Astrocyte of the hippocampus (primary cell): ENCODE measurements around the gene C1RL.
A peak's percentile ranks its signal among the peaks of the same experiment; 100 is the strongest.

Experiments used
- DNase-seq: peaks from one replicate; pipeline ENCODE4 v3.0.0; 2011; ENCODE audit warnings: low read depth, low spot score

C1RL gene, protein sequence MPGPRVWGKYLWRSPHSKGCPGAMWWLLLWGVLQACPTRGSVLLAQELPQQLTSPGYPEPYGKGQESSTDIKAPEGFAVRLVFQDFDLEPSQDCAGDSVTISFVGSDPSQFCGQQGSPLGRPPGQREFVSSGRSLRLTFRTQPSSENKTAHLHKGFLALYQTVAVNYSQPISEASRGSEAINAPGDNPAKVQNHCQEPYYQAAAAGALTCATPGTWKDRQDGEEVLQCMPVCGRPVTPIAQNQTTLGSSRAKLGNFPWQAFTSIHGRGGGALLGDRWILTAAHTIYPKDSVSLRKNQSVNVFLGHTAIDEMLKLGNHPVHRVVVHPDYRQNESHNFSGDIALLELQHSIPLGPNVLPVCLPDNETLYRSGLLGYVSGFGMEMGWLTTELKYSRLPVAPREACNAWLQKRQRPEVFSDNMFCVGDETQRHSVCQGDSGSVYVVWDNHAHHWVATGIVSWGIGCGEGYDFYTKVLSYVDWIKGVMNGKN

DNA sequence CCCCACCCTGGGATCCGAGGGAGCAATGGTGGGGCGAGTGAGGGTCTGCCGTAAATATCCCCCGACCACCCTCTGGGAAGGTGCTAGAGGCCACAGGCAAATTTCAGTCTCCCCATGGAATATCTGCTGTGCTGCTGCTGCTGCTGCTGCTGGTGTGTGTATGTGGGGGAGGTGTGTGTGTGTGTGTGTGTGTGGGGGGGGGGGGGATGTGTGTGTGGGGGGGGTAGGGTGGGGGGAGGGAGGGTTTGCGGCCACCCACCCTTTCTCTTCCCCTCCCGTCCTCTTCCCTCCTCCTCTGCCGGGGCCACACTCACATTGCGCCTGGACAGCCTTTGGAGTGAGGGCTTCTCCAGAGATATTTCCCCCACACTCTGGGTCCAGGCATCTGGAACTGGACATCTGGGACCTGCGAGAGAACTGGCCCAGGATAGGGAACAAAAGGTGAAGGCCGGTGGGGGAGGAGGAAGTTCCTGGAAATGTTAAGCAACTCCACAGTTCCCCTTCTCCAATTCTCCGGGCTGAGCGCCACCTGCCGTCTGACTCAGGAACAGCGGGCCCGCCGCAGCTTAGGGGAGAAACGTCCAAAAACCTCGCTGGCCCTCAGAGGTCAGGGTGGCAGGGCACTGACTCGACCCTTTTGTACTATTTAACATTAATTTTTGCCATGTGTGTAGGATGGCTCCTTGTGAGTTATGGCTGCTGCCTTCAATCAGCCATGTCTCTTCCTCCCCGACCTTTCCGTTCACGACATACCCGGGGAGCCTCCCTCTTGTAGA is at the start of gene C1RL:
TSS of gene C1RL (minus strand) at position 419 of the 776 bp plus-strand sequence. CDS start at position 385, 34 bp downstream.
- DNase-seq, result peak; percentile 90

DNA sequence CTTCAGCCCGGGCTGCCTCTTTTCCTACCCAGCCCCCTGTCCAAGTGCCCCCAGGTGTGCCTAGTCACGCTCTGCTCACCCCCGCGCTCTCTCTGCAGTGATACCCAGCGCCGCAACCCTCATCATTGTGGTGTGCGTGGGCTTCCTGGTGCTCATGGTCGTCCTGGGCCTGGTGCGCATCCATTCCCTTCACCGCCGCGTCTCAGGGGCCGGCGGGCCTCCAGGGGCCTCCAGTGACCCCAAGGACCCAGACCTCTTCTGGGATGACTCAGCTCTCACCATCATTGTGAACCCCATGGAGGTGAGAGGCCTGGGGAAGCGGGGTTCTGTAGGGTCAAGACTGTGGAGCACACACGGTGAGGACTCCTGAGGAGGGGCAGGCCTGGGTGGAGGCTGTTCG is 48.4 kb upstream of the C1RL start:
- no peak for DNase-seq

DNA sequence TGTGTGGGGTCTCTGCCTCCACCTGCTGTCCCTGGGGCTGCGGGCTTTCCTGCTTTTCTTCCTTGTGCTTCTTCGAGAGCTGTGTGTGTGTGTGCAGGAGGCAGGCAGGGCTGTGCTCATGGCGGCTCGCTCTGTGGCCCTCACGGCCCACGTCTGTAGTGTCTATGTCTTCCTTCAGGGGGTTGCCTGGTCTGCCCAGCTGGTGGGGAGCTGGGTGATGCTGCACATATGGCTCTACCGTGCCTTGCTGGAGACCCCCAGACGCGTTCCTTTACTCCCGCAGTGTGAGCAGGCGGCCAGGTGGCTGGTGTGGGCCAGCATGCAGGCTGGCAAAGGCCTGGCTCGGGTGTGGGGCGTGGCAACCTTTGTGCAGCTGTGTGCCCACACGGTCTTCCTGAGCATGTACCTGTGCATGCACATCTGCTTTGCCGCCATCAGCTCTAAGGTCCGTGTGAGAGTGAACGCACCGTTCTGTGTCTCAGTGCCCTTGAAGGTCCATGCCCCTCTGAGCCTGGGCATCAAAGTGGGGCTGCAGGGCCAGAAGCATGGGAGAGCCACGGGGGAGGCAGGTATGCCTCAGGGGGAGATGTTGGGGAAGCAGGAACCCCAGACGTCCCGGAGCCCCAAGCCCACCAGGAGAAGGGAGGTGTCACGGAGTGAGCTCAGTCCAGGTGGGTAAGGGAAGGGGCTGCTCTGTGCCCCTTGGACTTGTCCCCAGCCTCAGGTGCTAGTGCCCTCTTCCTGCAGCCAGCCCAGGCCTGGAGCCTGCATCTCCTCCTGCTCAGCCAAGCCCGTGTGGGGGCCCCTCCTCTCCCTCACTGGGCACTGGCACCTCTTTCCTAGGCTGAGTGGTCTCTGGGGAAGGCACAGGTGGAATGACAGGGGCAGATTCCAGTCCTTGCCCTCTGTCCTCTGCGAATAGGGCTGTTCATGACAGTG is 47.5 kb upstream of the C1RL start:
- DNase-seq, result no peak

DNA sequence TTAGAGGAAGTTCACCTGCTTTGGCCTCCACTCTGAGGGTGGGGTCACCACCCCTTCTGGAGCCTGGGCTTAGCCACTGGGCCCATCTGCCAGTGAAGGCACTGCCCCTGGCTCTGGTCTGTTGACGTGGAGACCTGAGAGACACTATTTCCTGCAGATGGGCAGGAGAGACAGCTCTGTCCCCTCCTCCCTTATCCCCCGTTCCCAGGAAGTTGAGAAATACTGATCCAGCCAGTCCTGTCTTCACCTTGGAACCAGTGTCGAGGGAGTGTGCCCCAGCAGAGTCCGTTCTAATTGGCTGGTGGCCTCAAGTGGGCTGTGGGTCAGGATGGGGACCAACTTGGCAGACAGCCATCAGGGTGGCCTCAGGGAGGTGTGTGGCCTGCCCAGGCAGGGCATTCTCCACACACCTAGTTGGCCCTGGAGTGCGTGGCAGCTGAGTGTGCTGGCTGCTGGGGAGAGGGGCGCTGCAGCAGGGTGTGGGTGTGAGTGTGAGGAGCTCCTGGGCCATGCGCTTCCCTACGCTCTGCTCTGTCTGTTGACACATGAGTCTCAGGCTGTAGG is 46.5 kb upstream of the C1RL start:
- no peak for DNase-seq

DNA sequence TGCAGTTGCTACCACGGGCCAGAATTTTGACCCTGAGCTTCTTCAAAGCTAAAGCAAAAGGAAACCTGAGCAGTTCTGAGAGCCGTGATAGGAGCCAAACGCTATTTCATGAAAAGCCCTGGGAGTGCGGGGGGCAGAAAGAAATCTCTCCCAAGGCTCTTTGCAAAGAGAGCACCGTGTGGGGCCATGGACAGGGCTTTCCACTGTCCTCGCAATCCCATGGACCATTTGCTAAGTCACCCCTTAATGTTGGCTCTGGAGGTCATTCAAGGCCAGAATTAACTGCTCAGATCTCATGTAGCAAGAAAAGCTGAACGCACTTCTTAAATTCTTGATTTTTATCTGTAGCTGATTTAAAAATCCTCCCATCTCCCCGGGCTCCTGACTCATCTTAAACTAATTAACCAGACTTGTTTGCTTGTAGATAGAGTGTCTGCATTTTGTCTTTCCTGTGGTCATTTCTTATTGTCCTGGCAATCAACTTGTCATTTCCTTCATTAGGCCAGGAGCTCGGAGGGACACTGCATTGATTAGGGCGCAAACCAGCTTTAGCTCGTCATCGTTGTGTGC is 46.0 kb upstream of the C1RL start:
- no peak for DNase-seq

DNA sequence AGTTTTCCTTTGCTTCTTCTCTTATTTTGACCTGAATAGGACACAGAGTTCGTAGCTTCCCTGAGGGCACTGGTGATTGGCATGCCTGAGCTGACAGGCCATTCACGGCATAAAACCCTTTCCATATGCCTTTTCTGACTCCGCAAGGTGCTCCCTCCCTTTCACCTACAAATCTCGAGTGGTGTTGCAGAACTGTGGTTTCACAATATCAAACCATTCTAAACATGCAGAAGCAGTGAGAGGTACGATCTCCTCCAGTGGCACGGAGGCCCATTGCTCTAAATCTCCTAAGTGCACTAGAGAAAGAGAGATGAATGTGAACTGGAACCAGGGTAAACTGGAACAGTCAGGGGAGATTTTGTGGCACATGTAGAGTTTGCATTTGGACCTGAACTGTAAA is 45.0 kb upstream of the C1RL start:
- no peak for DNase-seq

DNA sequence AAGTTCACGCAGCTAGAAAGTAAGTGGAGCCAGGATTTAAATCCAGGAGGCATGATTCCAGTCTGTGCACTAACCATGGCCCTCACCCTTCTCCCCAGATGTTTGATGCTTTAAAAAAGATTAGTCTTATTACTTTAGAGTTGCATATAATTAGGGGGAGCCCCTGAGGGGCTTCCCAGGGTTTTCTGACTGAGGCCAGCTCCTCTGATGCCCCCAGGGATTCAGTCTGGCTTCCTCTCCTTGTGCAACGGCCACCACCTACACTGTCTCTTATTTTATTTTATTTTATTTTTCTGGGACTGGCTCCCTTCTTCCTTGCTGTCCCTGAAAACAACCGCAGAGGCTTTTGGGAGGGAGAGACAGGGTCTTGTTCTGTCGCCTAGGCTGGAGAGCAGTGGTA is 43.8 kb upstream of the C1RL start:
- DNase-seq, result no peak

DNA sequence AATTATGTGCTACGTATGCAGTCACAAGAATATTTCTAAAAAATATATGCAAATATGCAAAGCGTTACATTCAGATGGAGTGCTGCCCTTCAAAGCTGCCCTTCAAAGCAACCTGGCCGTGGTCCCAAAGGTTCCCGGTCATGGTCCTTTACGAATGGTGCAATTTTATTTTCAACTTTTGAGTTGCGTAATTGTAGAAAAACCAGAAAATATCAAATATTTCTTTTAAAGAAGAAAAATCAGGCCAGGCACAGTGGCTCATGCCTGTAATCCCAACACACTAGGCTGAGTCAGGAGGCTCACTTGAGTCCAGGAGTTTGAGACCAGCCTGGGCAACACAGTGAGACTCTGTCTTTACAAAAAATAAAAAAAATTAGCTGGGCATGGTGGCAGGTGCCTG is 42.5 kb upstream of the C1RL start:
- DNase-seq, result no peak

DNA sequence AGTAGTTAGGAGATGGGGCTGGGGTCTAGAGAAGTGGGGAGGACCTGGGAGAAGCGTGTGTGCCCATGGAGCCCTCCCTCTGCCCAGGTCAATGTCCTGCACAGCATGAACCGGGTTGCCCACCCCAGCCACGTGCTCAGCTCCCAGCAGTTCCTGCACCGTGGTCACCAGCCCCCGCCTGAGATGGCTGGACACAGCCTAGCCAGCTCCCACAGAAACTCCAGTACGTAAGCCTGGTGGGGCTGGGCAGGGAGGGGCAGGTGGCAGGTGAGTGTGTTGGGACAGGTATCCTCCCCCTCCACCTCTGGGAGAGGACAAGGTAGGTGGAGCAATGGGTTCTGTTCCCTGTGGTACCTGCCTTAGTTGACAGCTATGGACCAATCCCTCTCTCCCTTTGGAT is 41.8 kb upstream of the C1RL start:
- DNase-seq, result no peak

DNA sequence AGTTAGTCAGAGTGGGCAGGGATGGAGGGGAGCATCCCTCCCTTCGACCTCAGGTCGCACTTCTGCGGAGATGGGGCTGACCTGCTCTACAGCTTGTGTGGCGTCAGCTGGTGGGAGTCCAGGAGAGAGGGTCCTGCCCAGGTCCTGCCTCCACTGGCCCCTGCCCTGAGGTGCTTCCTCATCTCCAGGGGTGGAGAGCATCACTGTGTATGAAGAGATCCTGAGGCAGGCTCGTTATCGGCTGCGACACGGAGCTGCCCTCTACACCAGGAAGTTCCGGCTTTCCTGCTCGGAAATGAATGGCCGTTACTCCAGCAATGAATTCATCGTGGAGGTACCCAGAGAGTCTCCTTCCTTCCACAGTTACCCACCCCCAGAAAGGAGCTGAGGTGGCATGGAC is 41.3 kb upstream of the C1RL start:
- DNase-seq, result no peak

DNA sequence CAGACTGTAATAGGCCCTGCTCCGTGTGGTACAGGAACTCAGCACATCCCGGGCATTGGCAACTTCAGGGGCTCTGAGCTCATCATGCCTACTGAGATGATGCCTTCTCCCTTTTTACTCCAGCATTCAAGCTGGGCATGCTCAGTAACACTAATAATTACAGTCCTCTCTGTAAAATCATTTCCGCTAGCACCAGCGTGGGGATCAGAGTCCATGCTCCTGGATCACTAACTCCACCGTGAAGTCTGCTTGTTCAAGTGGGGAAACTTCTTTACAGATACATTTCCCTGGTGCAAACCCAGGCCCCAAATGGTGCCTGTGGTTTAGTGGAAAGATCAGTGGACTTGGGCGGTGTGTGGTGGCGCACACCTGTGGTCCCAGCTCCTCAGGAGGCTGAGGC is 37.9 kb upstream of the C1RL start:
- DNase-seq, result no peak

DNA sequence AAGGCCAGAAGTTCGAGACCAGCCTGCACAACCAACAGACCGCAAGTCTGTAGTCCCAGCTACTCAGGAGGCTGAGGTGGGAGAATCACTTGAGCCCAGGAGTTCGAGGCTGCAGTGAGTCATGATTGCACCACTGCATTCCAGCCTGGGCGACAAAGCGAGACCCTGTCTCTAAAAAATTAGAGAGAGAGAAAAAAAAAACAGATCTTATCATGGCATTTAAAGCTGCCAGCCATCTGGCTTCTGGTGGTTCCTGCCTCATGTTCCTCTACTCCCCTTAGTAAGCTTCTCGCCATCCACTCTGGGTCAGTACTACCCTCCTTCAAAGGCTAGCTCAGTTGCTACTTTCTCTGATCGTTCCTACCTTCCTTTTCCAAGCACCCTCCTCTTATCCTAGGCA is 37.2 kb upstream of the C1RL start:
- no peak for DNase-seq

DNA sequence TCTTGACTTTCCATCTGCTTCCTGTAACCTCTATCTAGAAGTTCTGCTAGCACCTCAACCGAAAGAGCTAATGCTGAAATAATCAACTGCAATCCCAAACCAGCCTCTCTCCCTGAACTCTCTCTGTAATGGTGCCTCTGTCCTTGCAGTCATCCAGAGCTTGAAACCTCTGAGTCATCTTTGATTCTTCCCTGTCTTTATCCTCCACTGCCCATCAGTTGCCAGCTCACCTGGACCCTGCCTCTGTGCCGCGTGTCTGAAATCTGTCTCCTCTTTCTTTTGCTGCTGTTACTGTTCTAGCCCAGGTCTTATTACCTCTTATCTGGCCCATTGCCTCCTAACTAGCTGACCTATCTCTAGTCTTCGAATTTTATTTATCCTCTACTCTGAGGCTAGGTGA is 36.7 kb upstream of the C1RL start:
- DNase-seq, result no peak

DNA sequence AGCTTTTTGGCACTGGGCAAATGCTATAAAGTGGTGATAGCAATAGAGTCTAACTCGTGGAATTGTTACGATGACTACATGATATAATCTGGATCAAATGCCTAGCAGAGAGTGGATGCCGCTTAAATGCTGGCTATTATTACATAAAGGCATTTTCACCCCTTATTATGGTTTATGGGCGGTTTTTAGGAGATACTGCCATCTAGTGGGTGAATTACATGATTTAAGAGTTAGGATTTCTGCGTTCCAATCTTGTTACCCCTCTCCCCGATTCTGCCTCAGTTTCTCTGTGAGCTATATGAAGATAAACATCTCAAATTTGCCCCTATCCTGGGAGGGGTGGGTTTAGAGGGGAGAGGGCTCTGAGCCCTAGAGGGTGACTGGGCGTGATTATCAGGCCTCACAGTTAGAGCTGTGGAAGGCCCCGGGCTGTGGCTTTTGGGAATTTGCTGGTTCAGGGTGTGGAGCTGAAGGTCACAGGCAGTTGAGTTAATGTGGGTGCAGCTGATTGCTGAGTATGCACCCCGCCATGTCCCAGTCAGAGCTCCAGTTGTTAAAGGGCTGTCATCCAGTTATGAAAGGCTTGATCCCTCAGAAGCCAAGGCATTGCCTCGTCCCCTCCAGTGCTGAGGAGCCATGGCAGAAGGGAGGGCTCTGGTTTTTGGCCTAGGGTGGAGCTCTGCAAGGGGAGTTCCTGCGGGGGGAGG is 35.6 kb upstream of the C1RL start:
- DNase-seq, result peak; percentile 35

DNA sequence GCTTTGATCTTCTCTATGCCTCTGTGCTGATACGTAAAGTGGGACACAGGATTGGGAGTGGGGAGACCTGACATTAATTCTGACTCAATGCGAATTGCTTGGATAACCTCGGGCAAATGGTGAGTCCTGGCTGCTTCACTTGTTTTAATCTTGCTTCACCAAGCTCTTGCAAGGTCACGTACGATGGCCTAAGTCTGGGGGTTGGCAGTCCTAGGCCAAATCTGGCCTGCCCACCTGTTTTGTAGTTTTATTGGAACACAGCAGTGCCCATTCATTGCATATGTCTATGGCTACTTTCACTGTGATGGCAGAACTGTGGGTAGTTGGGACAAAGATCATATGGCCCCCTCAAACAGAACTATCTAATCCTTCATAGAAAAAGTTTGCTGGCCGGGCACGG is 34.5 kb upstream of the C1RL start:
- DNase-seq, result no peak

DNA sequence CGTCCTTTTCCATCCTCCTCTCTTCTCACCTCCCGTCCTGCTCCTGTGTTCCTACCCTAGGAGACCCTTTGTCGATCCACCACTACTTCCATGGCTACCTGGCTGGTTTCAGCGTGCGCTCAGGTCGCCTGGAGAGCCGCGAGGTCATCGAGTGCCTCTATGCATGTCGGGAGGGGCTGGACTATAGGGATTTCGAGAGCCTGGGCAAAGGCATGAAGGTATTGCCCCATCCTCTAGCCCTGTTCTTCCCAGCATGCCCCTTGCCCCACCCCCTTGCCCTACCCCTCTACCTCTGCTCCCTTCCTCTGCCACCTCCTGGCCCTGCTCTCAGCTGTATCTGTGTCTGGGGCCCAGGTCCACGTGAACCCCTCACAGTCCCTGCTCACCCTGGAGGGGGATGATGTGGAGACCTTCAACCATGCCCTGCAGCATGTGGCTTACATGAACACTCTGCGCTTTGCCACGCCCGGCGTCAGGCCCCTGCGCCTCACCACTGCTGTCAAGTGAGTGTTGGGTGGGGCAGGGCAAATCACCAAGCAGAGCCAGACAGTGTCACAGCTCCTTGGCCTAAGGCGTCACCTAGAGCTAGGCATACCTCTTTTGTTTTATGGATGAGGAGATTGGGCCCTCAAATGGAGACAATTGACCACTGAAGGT is 33.9 kb upstream of the C1RL start:
- no peak for DNase-seq

DNA sequence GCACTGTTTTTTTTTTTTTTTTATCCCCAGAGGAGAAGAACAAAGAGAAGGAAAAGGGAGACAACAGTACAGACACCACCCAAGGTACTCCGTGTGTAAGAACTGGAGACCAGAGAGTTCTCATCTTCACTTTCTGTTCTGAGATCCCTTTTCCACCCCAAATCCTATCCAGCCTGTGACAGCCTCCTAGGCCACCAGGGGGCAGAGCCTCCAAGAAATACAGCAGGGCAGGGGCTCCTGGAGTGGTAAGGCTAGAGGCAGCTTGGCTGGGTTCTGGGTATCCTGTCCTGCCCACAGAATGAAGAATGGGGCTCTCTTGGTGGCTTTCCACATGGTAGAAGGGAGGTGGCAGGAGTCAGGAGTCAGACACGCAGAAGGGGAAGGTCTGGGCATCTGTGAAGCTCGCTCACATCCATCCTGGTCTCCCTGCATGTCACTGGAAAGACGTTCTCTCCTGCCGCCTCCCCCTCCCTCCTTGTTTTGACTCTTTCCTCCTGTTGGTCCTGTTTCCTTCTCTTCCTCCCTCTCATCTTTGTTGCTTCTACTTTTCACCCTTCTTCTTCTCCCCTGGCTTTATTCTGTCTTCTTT is 33.1 kb upstream of the C1RL start:
- peak; percentile 44 for DNase-seq

DNA sequence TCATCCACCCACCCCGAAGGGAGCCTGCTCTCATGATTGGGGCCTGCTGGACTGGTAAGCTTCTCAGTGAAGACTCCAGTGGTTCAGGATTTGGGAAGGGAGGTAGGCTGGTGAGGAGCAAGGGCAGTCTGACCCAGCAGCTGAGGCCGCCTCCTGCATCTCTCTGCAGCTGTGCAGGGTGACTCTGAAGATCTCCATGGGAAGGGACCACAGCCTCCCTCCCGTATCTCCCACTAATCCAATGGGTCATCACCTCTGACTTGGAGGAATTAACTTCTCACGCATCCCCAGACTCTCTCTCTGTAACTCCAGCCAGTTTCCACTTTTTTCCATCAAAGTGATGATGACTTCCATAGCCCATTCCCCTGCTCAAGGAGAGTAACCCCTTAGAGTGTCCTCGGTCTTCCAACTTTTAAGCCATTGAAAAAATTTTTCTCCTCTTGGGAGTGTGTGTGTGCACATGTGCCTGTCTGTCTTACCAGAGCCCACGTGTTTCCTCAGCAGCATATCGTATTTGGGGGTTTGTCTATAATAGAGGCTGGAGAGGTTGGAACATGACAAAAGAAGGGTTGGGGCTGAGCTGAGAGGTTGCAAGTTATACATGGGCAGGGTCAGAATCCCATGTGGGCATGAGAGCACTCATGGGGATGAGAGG is 32.5 kb upstream of the C1RL start:
- no peak for DNase-seq

DNA sequence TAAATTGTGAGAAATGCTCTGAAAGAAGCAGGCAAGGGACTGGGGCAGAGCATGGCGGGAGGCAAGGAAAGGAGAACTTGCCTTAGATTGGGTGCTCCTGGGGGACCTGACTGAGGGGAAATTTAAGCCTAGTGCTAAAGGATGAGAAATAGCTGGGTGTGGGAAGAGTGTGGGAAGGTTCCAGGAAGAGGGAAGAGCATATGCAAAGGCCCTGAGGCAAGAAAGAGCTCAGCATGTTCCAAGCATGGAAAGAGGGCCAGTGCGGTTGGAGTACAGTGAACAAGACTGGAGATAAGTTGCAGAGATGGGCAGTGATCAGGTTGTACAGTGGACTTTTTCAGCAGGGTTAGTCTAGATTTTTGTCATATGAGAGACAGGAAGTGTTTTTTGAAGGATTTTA is 30.2 kb upstream of the C1RL start:
- no peak for DNase-seq
